Stimulated activated CD4-positive, alpha-beta T cell treated with anti-CD3 and anti-CD28 coated beads, Interleukin-15, amount 100 ng/mL, for 1 hour (primary cell): ENCODE measurements around the gene LMCD1.

Source experiments
- DNase-seq, 2 donors: peaks; one replicate each; pipeline ENCODE4 v3.0.0-alpha.2; 2020; ENCODE audit warnings: low read depth in 1 of 2, low spot score in 1 of 2

Gene LMCD1

DNA sequence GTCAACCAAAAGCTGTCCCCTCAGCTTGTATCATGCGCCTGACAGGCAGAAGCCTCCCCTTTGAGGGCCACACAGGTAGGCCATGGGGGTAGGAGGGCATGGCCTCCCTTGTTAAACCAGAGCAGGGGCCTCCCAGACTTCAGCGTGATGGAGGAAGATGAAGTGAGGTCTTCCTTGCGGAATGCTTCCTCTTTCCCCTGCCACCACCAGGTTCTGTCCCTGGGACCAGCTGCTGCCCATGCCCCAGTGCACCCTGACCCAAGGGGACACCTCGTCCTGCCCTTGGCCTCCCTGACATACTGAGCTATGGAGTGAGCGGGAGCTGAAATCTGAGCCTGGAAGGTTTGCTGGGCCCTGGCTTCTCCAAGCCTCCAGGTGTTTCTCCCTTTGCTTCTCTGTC, 116.3 kb downstream of the LMCD1 start:
- no peak for DNase-seq

DNA sequence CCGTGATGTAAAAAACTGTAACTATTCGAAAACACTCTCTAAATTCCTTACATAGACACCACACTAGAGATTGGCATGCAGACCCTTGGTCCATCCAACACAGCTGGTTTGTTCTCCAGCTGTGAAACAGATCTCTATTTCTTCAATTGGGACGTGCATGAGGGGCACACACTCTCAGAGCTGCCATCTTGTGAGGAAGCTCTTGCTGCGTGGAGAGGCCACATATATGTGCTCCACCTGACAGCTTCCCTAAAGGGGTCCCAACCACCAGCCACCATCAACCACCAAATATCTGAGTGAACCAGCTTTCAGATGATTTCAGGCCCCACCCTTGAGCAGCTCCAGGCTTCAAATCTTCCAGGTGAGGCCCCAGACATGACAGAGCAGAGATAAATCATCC, 117.3 kb downstream of the LMCD1 start:
- no peak for DNase-seq

DNA sequence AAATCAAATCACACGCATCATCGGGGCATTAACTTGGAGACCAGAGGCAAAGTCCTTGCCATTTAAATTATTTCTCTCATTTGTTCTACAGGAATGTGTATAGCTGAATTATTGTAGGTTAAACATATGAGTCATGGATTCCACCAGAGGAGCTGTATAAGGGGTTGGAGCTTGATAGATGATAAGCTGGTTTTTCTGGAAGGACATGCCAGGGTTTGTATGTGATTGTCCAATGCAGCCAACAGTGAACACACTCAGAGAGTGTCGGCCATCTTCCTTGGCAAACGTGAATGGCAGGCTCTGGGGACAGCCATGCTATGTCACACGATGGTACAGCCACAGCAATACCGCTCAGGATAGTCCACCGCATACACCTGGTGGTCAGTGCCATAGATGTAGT, 117.9 kb downstream of the LMCD1 start:
- no peak for DNase-seq

DNA sequence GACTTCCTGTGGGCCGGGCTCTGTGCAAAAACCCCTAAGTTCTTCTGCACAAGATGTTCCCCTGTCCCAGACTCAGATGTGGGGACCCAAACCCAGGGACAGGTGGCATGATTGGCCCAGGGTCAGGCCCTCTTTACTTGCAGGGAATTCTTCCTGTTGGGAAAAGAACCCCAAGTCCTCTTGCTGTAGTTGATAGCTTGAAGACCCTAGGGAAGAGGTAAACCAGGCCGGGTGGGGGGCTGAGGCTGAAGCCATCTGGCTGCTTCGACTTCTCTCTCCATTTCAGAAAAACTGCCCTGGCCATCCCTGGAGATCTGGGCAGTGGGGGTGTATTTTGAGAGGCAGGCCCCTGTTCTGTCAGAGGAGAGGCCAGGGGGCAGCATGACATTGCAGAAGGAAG, 119.5 kb downstream of the LMCD1 start:
- no peak for DNase-seq

DNA sequence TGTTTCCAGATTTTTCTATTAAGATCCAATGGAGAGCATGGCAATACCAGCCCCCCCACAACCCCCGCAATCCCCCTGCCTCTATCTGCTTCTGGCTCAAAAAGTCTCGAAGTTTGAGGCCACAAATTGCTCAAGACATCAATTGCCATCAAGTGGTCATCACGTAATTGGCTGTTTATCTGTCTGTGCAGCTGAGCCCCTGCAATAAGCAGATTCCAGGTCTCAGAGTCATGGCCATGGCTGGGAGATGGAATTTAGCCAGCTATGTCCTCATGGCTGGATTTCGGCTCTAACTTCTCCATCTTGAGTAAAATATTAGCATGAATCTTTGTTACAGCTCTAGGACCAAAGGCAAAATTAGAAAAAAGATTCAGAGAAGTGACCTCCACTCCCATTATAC, 120.2 kb downstream of the LMCD1 start:
- no peak for DNase-seq

DNA sequence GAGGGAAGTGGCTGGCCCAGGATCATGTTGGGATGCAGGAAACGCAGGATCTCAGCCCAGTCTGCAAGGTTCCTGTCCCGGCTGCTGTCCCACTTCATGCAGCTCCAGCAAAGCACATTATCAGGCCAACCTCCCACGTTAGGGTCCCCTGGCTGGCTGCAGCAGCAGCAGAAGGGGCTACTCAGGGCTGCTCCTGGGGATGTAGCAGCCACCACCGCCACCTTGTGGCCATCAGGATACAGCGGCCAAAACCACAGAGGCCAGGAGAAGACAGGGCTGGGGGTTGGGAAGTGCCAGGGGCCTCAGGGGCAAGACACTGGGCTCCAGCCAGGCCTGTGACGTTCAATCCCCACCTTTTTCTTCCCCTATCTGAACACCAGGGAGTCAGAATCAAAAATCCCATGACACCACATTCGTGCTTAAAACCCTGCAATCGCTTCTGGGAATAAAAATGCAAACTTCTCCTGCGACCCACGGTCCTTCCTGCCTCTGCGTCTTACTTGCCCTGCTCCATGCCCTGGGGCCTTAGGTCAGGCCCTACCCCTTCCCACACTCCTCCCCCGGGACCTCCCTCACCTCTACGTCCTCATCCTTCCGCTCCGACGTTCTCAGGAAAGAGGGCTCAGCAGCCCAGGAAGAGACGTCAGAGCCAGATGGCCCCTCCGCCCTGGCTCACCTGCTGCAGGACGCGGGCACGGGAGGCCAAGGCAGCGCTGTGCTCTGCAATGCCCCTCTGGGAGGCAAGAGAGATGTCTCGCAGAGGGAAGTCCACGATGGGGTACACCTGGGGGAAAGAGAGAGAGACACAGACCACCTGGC, 121.5 kb downstream of the LMCD1 start:
- DNase-seq, result peak in 1 of 2 donors; percentile 14

DNA sequence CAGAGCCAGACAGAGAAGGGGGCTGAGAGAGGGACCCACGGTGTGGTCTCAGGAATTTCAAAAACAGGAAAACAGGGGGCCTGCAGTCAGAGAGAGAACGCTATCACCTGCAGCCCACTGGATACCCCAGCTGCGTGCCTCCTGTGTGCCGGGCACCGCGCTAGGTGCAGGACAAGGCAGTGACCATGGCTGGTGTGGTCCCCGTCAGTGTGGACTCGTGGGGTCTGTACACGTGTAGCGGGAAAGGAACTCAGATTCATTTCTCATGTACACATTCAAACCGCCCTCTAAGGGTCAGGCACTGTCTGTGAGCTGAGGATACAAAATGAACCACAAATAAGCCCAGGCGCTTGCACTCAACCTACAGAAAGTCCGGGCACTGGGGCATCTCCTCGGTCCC, 122.1 kb downstream of the LMCD1 start:
- DNase-seq, result no peak
